22Rv1 (cell line): ENCODE measurements around the gene NFATC2.

Experiments used
- H3K27ac ChIP-seq: fragments of 450-650 bp; 2 replicates; pipeline ENCODE4 v1.5.1; 2017
- ZFX ChIP-seq: fragments of 450-650 bp; IDR thresholded peaks from 2 replicates; pipeline ENCODE4 v1.6.1; 2017; ENCODE audit warnings: antibody characterized with exemption, borderline replicate concordance
- TF ChIP-seq, protein P1 (sequence below): fragments of 450-650 bp; IDR thresholded peaks from 2 replicates; pipeline ENCODE4 v1.5.1; 2017; ENCODE audit warnings: mild to moderate bottlenecking

The NFATC2 gene

DNA sequence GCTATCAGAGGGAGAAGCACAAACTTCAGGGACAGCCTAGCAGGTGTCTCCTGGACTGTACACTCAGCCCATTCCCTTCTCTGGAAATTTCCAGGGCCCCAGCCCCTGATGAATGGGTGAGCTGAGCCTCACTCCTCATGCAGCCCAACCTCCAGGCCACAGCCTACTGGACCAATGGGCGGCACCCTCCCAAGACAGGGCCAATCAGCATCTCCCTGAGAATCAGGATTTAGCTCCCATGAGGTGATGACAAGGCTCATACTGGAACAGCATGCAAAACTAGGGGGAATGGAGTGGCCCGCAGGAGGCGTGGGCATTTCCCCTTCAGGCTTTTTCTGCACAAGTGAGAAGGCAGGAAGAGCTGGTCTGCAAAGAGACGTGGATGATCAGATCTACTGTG lies 29.0 kb downstream of the NFATC2 start:
- no peak overlapping the region for H3K27ac ChIP-seq
- TF ChIP-seq, protein P1, sequence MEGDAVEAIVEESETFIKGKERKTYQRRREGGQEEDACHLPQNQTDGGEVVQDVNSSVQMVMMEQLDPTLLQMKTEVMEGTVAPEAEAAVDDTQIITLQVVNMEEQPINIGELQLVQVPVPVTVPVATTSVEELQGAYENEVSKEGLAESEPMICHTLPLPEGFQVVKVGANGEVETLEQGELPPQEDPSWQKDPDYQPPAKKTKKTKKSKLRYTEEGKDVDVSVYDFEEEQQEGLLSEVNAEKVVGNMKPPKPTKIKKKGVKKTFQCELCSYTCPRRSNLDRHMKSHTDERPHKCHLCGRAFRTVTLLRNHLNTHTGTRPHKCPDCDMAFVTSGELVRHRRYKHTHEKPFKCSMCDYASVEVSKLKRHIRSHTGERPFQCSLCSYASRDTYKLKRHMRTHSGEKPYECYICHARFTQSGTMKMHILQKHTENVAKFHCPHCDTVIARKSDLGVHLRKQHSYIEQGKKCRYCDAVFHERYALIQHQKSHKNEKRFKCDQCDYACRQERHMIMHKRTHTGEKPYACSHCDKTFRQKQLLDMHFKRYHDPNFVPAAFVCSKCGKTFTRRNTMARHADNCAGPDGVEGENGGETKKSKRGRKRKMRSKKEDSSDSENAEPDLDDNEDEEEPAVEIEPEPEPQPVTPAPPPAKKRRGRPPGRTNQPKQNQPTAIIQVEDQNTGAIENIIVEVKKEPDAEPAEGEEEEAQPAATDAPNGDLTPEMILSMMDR: no peak
- TF ChIP-seq ZFX: no peak

GRCh38 chr20:51512645-51513044 lies 29.9 kb downstream of the NFATC2 start:
- no peak overlapping the region for H3K27ac ChIP-seq
- TF ChIP-seq ZFX: no peak
- TF ChIP-seq, protein P1: no peak

DNA sequence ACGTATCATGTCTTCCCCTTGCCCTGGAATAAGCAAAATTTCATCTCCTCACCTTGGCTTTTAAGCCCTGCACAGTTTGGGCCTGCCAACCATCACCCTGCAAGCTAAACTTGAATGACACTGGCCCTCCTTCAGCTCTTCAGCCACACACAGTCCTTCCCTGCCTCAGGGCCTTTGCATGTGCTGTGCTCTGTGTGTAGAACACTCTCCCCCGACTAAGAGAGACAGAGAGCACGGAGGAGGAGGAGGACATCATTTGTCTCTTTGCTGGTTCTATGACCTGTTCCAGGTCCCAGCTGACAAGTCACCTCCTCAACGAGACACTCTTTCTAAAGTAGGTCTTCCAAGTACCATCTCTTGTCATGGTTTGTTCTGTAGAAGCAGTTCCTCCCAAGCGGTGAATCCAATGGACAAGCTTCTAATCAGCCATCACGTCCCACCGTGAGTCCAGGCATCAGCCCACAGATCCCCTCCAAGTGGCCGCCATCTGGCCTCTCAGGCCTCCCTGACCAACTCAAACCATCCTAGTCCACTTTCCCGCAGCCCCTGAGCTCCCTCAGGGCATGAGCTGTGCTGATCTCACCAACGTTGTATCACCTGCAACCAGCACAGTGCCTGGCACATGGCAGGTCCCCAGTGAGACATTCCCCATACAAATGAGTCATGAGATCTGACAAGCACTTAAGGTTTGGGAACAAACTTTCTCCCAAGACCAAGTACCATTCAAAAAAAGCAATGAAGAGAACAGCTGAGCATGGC lies 30.5 kb downstream of the NFATC2 start:
- H3K27ac ChIP-seq: no peak overlapping the region
- TF ChIP-seq, protein P1: no peak
- TF ChIP-seq ZFX: no peak

DNA sequence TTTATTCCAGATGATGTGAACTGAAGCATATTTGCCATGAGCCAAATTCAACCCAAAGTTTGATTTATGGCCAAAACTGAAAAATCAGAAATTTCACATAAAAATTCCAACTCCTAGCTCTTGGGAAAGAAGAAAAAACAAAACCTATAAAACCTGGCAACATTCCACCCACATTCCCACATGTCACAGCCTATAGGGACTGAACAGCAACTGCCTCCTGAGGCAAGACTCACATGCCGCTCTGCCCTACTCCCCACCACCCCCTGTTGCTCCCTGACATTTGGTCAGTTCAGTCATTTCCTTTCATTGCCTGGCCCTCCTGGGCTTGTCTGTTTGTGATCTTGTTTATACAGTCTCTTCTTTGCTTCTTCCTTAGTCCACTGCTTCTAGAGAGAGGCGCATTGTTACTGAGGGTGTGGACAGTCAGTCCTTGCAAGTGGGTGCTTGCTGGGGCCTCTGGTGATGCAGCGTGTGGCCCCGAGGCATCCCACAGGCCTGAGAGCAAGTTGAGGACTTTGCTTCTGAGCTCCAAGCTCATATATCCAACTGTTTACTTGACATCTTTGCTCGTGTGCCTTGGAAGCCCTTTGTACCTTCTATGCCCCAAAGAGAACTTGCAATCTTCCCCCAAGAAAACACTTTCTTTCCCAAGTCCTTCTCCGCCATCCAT lies 31.4 kb downstream of the NFATC2 start:
- TF ChIP-seq, protein P1: no peak
- TF ChIP-seq ZFX: no peak
- no peak overlapping the region for H3K27ac ChIP-seq

DNA sequence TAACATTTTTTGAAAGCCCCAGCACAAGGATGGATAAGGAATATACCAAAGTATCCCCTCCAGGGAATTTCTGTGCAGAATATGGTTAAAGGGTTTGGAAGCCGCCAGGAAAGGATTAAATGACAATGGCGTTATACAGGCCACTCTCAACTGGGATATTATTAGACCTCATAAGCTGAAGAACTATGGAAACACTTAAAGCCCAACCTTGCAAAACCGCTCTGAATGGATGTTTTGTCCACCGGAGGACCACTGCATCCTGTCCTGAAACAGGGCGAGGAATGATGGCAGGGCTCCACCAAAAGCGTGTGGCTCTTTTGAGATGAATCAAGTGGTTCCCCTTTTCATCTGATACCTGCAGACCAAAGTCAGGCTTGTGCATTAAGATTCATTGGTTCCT lies 32.4 kb downstream of the NFATC2 start:
- no peak for TF ChIP-seq ZFX
- TF ChIP-seq, protein P1: no peak
- no peak overlapping the region for H3K27ac ChIP-seq

DNA sequence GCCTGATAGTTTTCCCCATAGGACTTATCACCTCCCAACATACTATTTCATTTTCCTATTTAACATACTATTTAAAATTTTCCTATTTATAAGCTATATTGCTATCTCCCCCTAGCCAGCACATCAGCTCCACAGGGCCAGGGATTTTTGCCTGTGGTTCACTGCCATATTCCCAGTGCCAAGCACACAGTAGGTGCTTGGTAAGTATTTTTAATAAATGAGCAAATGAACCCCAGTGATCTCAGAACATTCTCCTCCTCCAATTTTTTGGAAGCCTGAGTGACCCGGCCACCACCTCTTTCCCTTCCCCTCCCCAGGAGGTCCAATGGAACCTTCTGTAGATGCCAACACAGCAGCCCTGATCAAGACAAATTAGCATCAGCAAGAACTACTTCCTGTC lies 33.3 kb downstream of the NFATC2 start:
- TF ChIP-seq, protein P1: no peak
- TF ChIP-seq ZFX: no peak
- no peak overlapping the region for H3K27ac ChIP-seq

DNA sequence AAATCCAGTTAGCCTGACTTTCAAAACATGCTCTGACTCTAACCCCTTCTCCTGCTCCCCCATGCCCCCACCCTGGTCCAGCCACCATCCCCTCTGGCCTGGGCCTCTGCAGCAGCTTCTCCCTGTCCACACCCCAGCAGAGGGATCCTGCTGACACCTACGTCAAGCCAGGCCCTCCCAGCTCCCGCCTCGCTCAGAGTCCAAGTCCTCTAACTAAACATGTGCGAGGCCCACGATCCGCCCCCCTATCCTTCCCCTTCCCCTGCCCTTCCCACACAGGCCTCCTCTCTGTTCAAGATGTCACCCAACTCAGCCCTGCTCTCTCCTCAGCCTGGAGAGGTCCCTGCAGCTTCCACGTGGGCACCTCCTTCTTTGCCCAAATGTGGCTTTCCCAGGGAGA lies 33.7 kb downstream of the NFATC2 start:
- H3K27ac ChIP-seq: no peak overlapping the region
- TF ChIP-seq, protein P1: no peak
- no peak for TF ChIP-seq ZFX
